Measurements from ENCODE around the gene UBE4B. TPM values are rescaled to one million over a fixed set of nuclear protein-coding genes. Genes with fewer than 3 reads are reported as not detected.

UBE4B gene
- total and polyA plus RNA-seq, 2 of the 13 experiments (the other 11 are each of a cell fraction or from before 2014, with no cell fraction given): 15.2 to 24.8 TPM

GRCh38 chr1:10060311-10061100 is 27.7 kb downstream of the UBE4B start:
- in situ Hi-C loops (cut with HindIII; ENCODE audit: extremely low pct_ligation_motif_present, low pct_unique_long_range_greater_than_20kb) (no loop called here), intact Hi-C loops (cut with micrococcal nuclease; ENCODE audit: unreplicated experiment) (no loop called here)
- H3K9me3 ChIP-seq (ENCODE audit: low read length): no peaks in the 10 kb centered on the region
- H3K27ac ChIP-seq (ENCODE audit: extremely low read length, insufficient read depth, low read length): no peak overlapping the region
- 98% methylated on average over 8 of the region's 8 CpGs for WGBS (ENCODE audit: low lambda C conversion rate)
- FAIRE-seq: no peak
- no peak overlapping the region for H3K9ac ChIP-seq (ENCODE audit: insufficient read depth, low read depth, low read length)
- H3K4me3 ChIP-seq (replicated peaks in 1 of 3; ENCODE audit: insufficient read depth in 1 of 3, low read depth in 2 of 3, low read length in 3 of 3): no peak overlapping the region
- H3K36me3 ChIP-seq (replicated peaks in 1 of 2; ENCODE audit: control insufficient read depth in 1 of 2, insufficient read depth in 2 of 2, low read length in 2 of 2): peaks cover 3 to 9% of the 10 kb centered on the region in 2 experiments; a peak in 2 of 5 replicates
- peaks cover 25% of the 10 kb centered on the region for H3K4me1 ChIP-seq (ENCODE audit: insufficient read depth, low read length)
- ChIA-PET POLR2A (no interaction called here), CTCF (ENCODE audit: low intra/inter-chr PET ratio, low total read pairs) (no interaction called here)
- peaks cover 18% of the 10 kb centered on the region for H4K20me1 ChIP-seq (ENCODE audit: insufficient read depth, low read length)
- no peak for ATAC-seq
- no TSS peak for BruUV-seq (replicated peaks)
- H2AFZ ChIP-seq (ENCODE audit: low read length): no peak overlapping the region
- no peaks in the 10 kb centered on the region for H3K27me3 ChIP-seq (ENCODE audit: control insufficient read depth in 1 of 2, insufficient read depth in 2 of 2, low read length in 2 of 2)
- peaks cover 23% of the 10 kb centered on the region for H3K79me2 ChIP-seq (ENCODE audit: insufficient read depth, low read length)
- H3K4me2 ChIP-seq (ENCODE audit: low read depth, low read length): no peak overlapping the region
- no peak for DNase-seq (ENCODE audit: low spot score)
- no peak for TF ChIP-seq ZNF574 (CRISPR knock-in tag; IDR thresholded peaks at IDR 0.05)
- TF ChIP-seq MZF1 (CRISPR knock-in tag; IDR thresholded peaks at IDR 0.05; ENCODE audit: borderline replicate concordance): no peak
- TF ChIP-seq ZNF577 (CRISPR knock-in tag; IDR thresholded peaks at IDR 0.05; ENCODE audit: borderline replicate concordance, low read depth): no peak
- TF ChIP-seq MTERF4 (CRISPR knock-in tag; IDR thresholded peaks at IDR 0.05): no peak
- TF ChIP-seq BHLHE40 (IDR thresholded peaks at IDR 0.05; ENCODE audit: low read length): no peak
- no peak for TF ChIP-seq ZFYVE20 (CRISPR knock-in tag; IDR thresholded peaks at IDR 0.05; ENCODE audit: borderline replicate concordance, low read depth)
- no peak for TF ChIP-seq ZHX2 (IDR thresholded peaks at IDR 0.05; ENCODE audit: low read depth)
- TF ChIP-seq ZHX2 (CRISPR knock-in tag; IDR thresholded peaks at IDR 0.05; ENCODE audit: borderline replicate concordance): no peak
- TF ChIP-seq ZSCAN20 (CRISPR knock-in tag; IDR thresholded peaks at IDR 0.05; ENCODE audit: borderline replicate concordance): no peak
- no peak for TF ChIP-seq KLF13 (CRISPR knock-in tag; IDR thresholded peaks at IDR 0.05)
- TF ChIP-seq POLR2A (IDR thresholded peaks at IDR 0.05; ENCODE audit: insufficient read depth in 1 of 2, low read depth in 2 of 2, low read length in 2 of 2): no peak
- TF ChIP-seq CBX5 (CRISPR knock-in tag; IDR thresholded peaks at IDR 0.05; ENCODE audit: borderline replicate concordance): no peak

All from HepG2 (cell line).